VCaP (cell line): ENCODE measurements around the gene ADARB2.
A peak's percentile ranks its signal among the peaks of the same experiment; 100 is the strongest.

Experiments
- H3K27ac ChIP-seq: fragments of 450-650 bp; 2 replicates; pipeline ENCODE4 v1.5.1; 2017
- TF ChIP-seq, protein P1 (sequence below): fragments of 450-650 bp; conservative IDR thresholded peaks from 2 replicates; pipeline ENCODE4 v1.5.1; 2017; ENCODE audit warnings: mild to moderate bottlenecking, moderate library complexity

The ADARB2 gene

DNA sequence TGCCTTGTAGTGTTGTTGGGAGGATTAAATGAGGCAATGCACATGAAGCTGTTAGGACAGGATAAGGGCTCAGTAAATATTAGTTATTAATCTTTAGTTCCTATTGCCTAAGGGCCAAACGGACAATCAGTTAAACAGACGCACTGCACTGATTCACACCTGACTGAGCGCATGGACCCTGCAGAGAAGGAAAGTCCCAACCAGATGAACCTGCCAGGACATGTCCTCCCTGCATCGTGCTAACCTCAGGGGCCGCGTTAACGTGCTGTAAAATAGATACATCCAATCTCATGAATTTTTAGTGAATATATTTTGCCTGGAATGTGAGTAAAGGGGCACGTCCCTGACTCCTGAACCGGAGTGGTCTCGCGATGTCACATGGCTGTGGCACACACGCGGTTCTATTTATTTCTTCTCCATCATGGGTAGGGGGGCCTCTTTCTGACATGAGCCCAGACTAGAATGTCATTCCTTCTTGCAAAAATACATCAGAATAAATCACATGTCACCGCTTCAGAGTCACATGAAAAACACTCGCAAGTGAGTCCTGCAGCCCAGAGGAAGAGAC, 12.3 kb downstream of the ADARB2 start:
- no peak overlapping the region for H3K27ac ChIP-seq
- TF ChIP-seq, protein P1, sequence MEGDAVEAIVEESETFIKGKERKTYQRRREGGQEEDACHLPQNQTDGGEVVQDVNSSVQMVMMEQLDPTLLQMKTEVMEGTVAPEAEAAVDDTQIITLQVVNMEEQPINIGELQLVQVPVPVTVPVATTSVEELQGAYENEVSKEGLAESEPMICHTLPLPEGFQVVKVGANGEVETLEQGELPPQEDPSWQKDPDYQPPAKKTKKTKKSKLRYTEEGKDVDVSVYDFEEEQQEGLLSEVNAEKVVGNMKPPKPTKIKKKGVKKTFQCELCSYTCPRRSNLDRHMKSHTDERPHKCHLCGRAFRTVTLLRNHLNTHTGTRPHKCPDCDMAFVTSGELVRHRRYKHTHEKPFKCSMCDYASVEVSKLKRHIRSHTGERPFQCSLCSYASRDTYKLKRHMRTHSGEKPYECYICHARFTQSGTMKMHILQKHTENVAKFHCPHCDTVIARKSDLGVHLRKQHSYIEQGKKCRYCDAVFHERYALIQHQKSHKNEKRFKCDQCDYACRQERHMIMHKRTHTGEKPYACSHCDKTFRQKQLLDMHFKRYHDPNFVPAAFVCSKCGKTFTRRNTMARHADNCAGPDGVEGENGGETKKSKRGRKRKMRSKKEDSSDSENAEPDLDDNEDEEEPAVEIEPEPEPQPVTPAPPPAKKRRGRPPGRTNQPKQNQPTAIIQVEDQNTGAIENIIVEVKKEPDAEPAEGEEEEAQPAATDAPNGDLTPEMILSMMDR = no peak

DNA sequence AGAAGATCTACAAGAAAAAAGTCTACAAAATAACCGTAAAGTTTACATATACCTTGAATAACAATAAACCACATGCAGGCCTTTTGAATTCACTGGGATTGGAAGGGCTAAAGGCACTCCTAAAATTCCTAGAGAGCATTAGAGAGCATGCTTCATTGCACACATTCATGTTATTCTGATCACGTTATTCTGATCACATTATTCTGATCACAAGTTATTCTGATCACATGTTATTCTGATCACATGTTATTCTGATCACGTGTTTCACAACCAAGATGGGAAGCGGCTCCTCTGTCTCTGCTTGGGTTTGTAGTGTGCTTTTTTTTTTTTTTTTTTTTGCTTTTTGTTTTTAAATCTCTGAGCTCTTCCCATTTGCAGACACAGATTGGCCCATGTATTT, 20.5 kb downstream of the ADARB2 start:
- no peak overlapping the region for H3K27ac ChIP-seq
- TF ChIP-seq, protein P1 = no peak

DNA sequence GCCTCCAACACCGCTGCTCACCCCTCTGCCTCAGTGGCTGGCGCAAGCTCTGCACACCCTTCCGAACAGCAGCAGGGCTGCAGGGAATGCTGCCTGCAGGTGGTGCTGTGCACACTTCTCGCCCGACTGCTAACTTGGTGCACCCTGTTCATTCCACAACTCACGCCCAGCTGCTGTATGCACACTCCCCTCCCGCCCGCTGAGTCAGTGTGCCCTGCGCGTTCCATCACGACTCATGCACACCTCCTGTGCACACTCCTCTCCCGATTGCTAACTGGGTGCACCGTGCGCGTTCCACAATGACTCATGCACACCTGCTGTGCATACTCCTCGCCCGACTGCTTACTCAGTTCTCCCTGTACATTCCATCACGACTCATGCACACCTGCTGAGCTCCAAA, 21.5 kb downstream of the ADARB2 start:
- TF ChIP-seq, protein P1 = peak; percentile 59
- no peak overlapping the region for H3K27ac ChIP-seq

DNA sequence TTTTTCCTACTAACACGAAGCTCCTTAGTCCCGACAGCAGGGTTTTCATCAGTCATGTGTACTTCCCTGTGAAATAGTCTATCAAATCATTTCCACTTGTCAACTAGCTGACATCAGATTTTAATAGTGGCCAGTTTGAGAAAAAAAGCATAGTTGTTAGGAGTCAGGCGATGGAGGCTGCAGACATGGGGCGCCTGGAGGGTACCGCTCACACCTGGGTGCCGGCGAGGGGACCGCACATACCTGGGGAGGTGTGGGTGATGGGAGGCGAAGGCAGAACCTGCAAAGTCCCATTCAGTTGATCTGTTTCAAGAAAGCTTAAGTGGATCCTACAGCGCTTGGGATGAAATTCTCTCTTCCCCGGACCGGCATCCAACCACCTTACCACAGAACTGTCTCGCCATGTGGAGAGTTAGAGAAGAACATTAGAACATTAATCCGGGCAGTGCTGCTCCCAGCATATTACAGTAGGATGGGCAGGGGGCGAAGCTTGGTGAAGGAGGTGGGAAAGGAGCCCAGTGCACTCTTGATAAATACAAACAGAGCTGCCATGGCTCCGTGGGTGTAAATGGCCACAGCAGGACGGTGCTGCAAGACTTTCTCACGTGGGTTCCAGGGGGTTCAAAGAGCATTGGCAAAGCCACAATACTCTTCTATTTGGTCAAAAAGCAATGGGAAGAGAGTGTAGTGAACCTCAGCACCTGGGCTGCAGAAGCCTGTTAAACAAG, 24.2 kb downstream of the ADARB2 start:
- H3K27ac ChIP-seq = no peak overlapping the region
- TF ChIP-seq, protein P1 = no peak

DNA sequence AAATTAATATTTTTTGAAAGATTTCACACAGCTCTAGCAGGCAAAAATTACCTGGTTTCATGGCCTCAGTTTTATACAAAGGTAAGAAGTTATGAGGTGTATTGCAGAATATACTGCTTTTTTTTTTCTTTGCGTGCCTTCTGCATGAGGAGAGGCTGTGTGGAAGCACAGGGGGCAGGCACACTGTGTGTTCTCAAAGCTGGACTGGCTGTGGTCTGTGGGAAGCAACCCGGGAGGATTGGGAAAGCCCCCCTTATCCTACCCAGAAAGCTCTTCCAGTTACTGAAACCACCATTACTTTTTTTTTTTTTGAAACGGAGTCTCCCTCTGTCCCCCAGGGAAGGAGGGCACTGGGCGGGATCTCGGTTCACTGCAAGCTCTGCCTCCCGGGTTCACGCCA, 25.0 kb downstream of the ADARB2 start:
- H3K27ac ChIP-seq = no peak overlapping the region

DNA sequence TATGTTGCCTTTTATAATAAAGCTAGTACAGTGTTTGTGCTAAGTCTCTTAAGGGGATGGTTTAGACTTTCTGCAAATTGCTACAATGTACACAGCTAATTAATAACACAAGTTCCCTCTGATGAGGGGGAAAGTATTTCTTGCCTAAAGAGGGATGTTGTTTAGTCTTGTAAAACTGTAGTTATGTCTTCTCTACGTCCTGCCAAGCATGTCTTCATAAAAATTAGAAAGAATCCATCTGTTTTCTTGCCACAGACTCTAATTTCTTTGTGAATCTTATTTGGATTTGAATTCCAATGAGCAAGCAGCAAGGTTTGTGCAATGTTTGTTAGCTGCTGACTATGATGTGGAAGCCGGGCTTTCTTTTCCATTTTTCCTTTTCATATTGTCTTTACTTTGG, 28.2 kb downstream of the ADARB2 start:
- no peak overlapping the region for H3K27ac ChIP-seq
- TF ChIP-seq, protein P1 = no peak

More for the DNA sequence above, 25.0 kb downstream of the ADARB2 start:
- TF ChIP-seq, protein P1 = no peak

DNA sequence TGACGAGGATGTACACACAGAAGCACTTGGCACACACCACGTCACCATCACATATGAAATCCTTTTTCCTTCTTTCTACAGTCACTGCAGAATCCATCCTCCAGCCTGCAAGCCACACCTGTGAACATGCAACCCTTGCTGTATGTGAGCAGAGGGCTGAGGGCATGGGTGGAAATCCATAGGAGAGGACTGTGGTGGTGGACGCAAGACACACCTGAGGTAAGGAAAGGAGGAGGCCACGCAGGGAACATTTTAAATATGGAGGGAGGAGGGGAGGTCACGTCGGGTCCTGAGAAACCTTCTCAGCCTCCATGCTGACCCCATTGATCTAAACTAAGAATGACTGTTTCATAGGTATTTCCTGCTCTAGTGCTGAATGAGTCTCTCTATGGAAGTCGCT, 28.6 kb downstream of the ADARB2 start:
- TF ChIP-seq, protein P1 = no peak
- H3K27ac ChIP-seq = no peak overlapping the region
